ENCODE results near the gene ATP1A2.
"Not testable (repeated sequence)": the region's sequence is repeated elsewhere in the genome, so short reads cannot be mapped to it uniquely, and the experiment has no call there.

Gene ATP1A2

GRCh38 chr1:160123726-160124125 is 8.2 kb downstream of the ATP1A2 start:
- DNase-seq (ENCODE audit: low read depth in 4 of 4, low spot score in 1 of 4), result no peak

GRCh38 chr1:160124705-160125478 is 9.3 kb downstream of the ATP1A2 start:
- DNase-seq (ENCODE audit: low read depth in 4 of 4, low spot score in 1 of 4), result no peak

GRCh38 chr1:160125746-160126145 is 10.2 kb downstream of the ATP1A2 start:
- DNase-seq (ENCODE audit: low read depth in 4 of 4, low spot score in 1 of 4), result no peak

GRCh38 chr1:160126342-160126741 is 10.8 kb downstream of the ATP1A2 start:
- DNase-seq (ENCODE audit: low read depth in 4 of 4, low spot score in 1 of 4), result not testable (repeated sequence)

- no peak for DNase-seq (ENCODE audit: low read depth in 4 of 4, low spot score in 1 of 4)
Measured at GRCh38 chr1:160127381-160127780, 11.8 kb downstream of the ATP1A2 start.

GRCh38 chr1:160127865-160128523 is 12.4 kb downstream of the ATP1A2 start:
- no peak for DNase-seq (ENCODE audit: low read depth in 4 of 4, low spot score in 1 of 4)

- no peak for DNase-seq (ENCODE audit: low read depth in 4 of 4, low spot score in 1 of 4)
Measured at GRCh38 chr1:160128636-160129035, 13.1 kb downstream of the ATP1A2 start.

- DNase-seq (ENCODE audit: low read depth in 4 of 4, low spot score in 1 of 4), result no peak
Measured at GRCh38 chr1:160129046-160129445, 13.5 kb downstream of the ATP1A2 start.

GRCh38 chr1:160129558-160129957 is 14.0 kb downstream of the ATP1A2 start:
- DNase-seq (ENCODE audit: low read depth in 4 of 4, low spot score in 1 of 4), result no peak

GRCh38 chr1:160129966-160130365 is 14.4 kb downstream of the ATP1A2 start:
- DNase-seq (ENCODE audit: low read depth in 4 of 4, low spot score in 1 of 4), result no peak

GRCh38 chr1:160130486-160130885 is 14.9 kb downstream of the ATP1A2 start:
- DNase-seq (ENCODE audit: low read depth in 4 of 4, low spot score in 1 of 4), result no peak

GRCh38 chr1:160130939-160131338 is 15.4 kb downstream of the ATP1A2 start:
- no peak for DNase-seq (ENCODE audit: low read depth in 4 of 4, low spot score in 1 of 4)

- no peak for DNase-seq (ENCODE audit: low read depth in 4 of 4, low spot score in 1 of 4)
Measured at GRCh38 chr1:160131803-160132565, 16.4 kb downstream of the ATP1A2 start.

GRCh38 chr1:160133990-160134770 is 18.6 kb downstream of the ATP1A2 start:
- no peak for DNase-seq (ENCODE audit: low read depth in 4 of 4, low spot score in 1 of 4)

- DNase-seq (ENCODE audit: low read depth in 4 of 4, low spot score in 1 of 4), result no peak
Measured at GRCh38 chr1:160134791-160135572, 19.4 kb downstream of the ATP1A2 start.

GRCh38 chr1:160136121-160136925 is 20.8 kb downstream of the ATP1A2 start:
- no peak for DNase-seq (ENCODE audit: low read depth in 4 of 4, low spot score in 1 of 4)

- no peak for DNase-seq (ENCODE audit: low read depth in 4 of 4, low spot score in 1 of 4)
Measured at GRCh38 chr1:160136926-160137200, 21.3 kb downstream of the ATP1A2 start.

GRCh38 chr1:160137216-160137862 is 21.8 kb downstream of the ATP1A2 start:
- DNase-seq (ENCODE audit: low read depth in 4 of 4, low spot score in 1 of 4), result no peak

GRCh38 chr1:160139840-160140239 is 24.3 kb downstream of the ATP1A2 start:
- DNase-seq (ENCODE audit: low read depth in 4 of 4, low spot score in 1 of 4), result no peak
